AG04449 (cell line): ENCODE results near the gene GNAO1.

Experiments used
- CTCF ChIA-PET: fragments of 350-600 bp; formaldehyde crosslinking; extraction: SDS; loops from one replicate; lab custom pipeline; 2021; ENCODE audit warnings: antibody characterized with exemption; lab: Yijun Ruan, JAX
- POLR2A ChIA-PET: fragments of 400-600, 350-600 bp; formaldehyde crosslinking; extraction: SDS; loops from one replicate; lab custom pipeline; 2020; ENCODE audit warnings: antibody characterized with exemption, inconsistent platforms; lab: Yijun Ruan, JAX
- DNase-seq: peaks from one replicate; pipeline ENCODE4 v3.0.0-alpha.2; 2010; ENCODE audit warnings: low read depth, low spot score
- H3K4me3 ChIP-seq: 2 replicates; pipeline ENCODE4 v1.5.1; 2011; ENCODE audit warnings: low read depth, mild to moderate bottlenecking, control low read depth, low read length
- TF ChIP-seq, protein P1 (sequence below): IDR thresholded peaks from one replicate; pipeline ENCODE4 v1.5.1; 2011; ENCODE audit warnings: mild to moderate bottlenecking, moderate library complexity, low read length, control low read depth, inconsistent platforms; ENCODE audit not compliant: insufficient read depth; ENCODE audit errors: missing control alignments

Gene GNAO1

DNA sequence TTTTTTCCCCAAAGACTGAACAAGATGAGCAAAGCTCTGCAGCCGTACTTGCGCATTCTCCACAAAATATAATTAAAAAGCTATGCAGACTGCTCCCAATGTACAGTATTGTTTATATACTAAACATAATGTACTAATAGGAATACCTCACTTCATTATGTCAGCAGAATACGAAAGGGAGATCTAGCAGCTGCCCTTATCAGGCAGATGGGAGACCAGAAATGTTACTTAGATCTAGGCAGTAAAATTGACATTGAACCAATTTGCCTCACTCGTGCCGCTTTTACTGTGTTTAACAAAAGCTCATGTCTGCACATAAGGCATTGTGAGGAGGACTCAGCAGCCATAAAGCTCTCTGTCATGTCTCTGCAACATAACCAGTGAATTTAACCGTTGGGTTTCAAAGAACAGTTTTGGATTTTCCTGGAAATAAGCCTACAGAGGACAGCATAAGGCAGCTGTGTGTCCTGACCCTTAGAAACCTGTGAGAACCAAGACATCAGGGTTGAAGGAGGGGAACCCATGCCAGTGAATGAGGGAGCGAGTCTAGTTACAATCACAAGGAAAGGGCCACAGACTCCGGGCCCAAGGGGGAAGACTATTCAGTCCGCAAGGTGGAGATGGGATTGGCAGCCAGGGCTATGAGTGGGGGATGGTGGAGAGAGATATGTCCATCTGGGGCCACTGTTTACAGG lies 71.4 kb downstream of the GNAO1 start:
- no peak for DNase-seq
- no peak overlapping the region for H3K4me3 ChIP-seq
- TF ChIP-seq, protein P1, sequence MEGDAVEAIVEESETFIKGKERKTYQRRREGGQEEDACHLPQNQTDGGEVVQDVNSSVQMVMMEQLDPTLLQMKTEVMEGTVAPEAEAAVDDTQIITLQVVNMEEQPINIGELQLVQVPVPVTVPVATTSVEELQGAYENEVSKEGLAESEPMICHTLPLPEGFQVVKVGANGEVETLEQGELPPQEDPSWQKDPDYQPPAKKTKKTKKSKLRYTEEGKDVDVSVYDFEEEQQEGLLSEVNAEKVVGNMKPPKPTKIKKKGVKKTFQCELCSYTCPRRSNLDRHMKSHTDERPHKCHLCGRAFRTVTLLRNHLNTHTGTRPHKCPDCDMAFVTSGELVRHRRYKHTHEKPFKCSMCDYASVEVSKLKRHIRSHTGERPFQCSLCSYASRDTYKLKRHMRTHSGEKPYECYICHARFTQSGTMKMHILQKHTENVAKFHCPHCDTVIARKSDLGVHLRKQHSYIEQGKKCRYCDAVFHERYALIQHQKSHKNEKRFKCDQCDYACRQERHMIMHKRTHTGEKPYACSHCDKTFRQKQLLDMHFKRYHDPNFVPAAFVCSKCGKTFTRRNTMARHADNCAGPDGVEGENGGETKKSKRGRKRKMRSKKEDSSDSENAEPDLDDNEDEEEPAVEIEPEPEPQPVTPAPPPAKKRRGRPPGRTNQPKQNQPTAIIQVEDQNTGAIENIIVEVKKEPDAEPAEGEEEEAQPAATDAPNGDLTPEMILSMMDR = no peak
- CTCF ChIA-PET = interaction anchor here (2.1 kb wide), 1 partner anchor 18 kb away, joined by 4 read pairs; no protein-coding TSS in a partner anchor
- POLR2A ChIA-PET = no interaction called here

DNA sequence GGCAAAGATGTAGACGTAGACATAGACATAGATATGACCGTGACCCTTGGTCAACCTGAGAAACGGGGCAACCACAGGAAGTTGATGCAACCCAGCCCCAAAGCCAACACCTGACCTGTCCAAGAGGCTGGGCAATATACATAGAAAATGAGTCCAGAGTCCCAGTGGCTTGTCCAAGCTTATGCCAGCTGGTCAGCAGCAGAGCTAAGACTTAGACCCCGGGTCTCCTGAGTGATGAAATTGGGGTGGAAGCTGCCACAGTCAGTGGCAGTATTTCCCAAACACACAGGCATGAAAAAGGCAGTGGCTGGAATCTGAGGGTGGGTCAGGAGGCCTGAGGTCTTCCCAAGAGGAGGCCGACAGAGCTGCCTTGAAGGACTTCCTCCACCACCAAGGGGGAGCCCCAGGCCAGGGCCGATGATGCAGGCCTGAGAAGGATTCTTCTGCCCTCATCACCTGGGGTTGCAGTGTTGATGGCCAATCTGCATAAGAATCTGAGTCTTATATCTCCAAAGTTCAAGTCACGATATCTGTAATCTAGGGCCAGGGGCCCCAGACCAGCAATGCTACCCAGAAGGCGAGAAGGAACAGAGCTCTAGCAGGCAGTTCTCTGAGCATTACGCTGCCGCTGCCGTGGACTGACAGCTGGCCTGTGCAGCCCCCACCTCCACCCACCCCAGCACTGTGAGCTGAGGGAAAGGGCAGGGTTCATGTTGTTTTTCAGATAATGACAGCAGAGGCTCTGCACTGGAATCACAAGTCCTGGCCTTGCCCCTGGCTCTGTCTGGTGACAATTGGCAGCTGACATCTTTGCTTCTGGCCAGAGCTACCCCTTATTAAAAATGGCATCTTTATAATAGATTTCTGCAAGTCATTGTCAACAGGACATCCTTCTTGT lies 72.7 kb downstream of the GNAO1 start:
- no peak for DNase-seq
- ChIA-PET POLR2A (no interaction called here), CTCF (interaction anchor here (1.3 to 2.1 kb wide), 2 partner anchors 12 to 17 kb away, joined by 4 read pairs; no protein-coding TSS in a partner anchor)
- no peak overlapping the region for H3K4me3 ChIP-seq
- TF ChIP-seq, protein P1 = no peak

DNA sequence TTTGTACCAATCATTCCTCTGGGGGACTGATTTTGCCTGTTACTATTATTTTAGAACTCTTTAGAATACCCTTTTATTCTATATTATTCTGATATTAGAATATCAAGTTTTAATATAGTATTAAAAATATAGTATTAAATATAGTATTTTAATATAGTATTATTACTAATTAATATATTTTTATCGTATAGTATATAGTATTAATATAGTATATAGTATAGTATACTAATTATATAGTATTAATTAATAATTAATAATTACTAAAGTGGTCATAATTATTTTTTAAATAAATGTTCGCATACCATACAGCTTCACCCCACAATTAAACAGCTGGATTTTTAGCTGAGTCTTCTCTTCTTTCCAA lies 73.3 kb downstream of the GNAO1 start:
- no peak for DNase-seq
- ChIA-PET CTCF (interaction anchor here (1.0 to 2.1 kb wide), 3 partner anchors 13 to 28 kb away, joined by 3 to 4 read pairs (median 4); no protein-coding TSS in a partner anchor), POLR2A (no interaction called here)
- no peak overlapping the region for H3K4me3 ChIP-seq
- TF ChIP-seq, protein P1 = no peak

DNA sequence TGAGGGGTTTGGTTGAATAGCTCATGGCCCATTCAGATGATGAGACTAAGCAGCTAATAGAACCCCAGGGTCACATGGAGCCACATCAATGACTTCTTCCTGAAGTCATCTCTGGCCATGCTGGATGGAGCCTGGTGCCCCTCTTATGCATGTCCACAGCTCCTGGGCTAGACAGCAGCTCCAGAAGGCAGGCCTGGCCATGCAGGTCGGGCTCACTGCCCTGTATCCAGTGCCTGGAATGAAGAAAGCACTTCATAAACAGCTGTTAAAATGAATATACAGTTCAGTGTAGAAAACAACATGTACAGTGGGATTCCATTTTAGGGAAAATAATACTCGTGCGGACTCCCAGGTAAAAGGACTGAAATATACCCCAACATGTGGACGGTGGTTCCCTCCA lies 73.9 kb downstream of the GNAO1 start:
- ChIA-PET POLR2A (no interaction called here), CTCF (interaction anchor here (1.0 to 1.7 kb wide), 2 partner anchors 16 to 28 kb away, joined by 3 to 5 read pairs; no protein-coding TSS in a partner anchor)
- H3K4me3 ChIP-seq = no peak overlapping the region
- TF ChIP-seq, protein P1 = no peak
- DNase-seq = no peak

DNA sequence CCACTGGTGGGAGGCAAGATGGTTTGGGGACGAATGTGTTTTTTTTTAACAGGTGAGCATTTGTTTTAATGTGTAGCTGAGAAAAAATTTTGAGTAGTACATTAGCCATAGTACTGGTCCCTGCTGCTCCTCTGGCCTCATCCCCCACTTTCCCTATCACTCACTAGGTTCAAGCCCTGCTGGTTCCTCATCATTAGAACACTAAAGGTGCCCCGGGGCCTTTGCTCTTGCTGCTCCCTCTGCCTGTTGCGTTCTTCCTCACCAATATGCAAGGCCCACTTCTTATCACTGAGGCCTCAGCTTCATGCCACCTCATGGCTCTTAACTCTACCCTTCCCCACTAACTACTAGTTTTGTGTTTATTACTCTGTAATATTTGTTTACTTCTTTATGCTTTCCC lies 74.5 kb downstream of the GNAO1 start:
- no peak overlapping the region for H3K4me3 ChIP-seq
- DNase-seq = no peak
- ChIA-PET POLR2A (no interaction called here), CTCF (interaction anchor here (1.1 to 1.7 kb wide), 2 partner anchors 15 to 53 kb away, joined by 4 to 5 read pairs; no protein-coding TSS in a partner anchor)
- TF ChIP-seq, protein P1 = no peak
